A673 (cell line): ENCODE data around the gene ATP11C.

Source experiments
- CTCF ChIP-seq: fragments of 300-800, 200-600 bp; sonication (generic); conservative IDR thresholded peaks from 2 replicates; pipeline ENCODE4 v1.5.1; 2017; ENCODE audit warnings: low read depth, mild to moderate bottlenecking, antibody characterized with exemption, low read length, moderate library complexity, mixed read lengths
- EZH2 ChIP-seq: fragments of 200-600 bp; sonication (generic); IDR thresholded peaks from 2 replicates; pipeline ENCODE4 v1.6.1; 2017; ENCODE audit warnings: borderline replicate concordance, low read depth, mild to moderate bottlenecking, mixed read lengths, antibody characterized with exemption, low read length; ENCODE audit not compliant: poor library complexity, severe bottlenecking

- TF ChIP-seq CTCF (no peak), EZH2 (no peak)
Measured at GRCh38 chrX:139724626-139725025, 208.2 kb downstream of the ATP11C start.
